Measurements from ENCODE around the gene RERE. TPM values are rescaled to one million over a fixed set of nuclear protein-coding genes. Genes with fewer than 3 reads are reported as not detected.
"Not testable (repeated sequence)": the region's sequence is repeated elsewhere in the genome, so short reads cannot be mapped to it uniquely, and the experiment has no call there.

RERE gene
- polyA plus RNA-seq, 3 donors from 2014 or later = 3.8 to 5.9 (median 3.8) TPM

- peaks cover 19 to 21% of the 10 kb centered on the region in 2 donors for H3K4me1 Mint-ChIP-seq
- DNase-seq = peak; percentile 17 to 30 (median 29)
- peaks cover 3 to 12% (median 6%) of the 10 kb centered on the region in 3 donors for H3K36me3 Mint-ChIP-seq
- peak overlapping the region in 1 of 5 donors; percentile 15 for H3K4me3 Mint-ChIP-seq
- peaks cover 0 to 9% (median 6%) of the 10 kb centered on the region in 3 donors for H3K27me3 Mint-ChIP-seq (ENCODE audit: low read depth in 3 of 3)
- peaks cover 0 to 5% (median 0%) of the 10 kb centered on the region in 6 donors for H3K9me3 Mint-ChIP-seq
- H3K27ac Mint-ChIP-seq = no peak overlapping the region
Observed at GRCh38 chr1:8448911-8449661, 368.4 kb downstream of the RERE start.

DNA sequence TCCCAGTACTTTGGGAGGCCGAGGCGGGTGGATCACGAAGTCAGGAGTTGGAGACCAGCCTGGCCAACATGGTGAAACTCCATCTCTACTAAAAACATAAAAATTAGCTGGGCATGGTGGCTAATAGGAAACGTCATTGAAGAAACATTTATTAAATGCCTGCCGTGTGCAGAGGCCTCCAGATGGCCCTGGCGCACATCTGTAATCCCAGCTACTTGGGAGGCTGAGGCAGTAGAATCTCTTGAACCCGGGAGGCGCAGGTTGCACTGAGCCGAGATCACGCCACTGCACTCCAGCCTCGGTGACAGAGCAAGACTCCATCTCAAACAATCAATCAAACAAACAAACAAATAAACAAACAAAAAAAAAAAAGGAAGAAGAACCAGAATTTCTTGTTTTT lies 368.9 kb downstream of the RERE start:
- not testable (repeated sequence) for H3K27ac Mint-ChIP-seq; H3K27me3 Mint-ChIP-seq (ENCODE audit: low read depth in 3 of 3); H3K36me3 Mint-ChIP-seq; H3K9me3 Mint-ChIP-seq; DNase-seq
- Mint-ChIP-seq H3K4me3 (peak overlapping the region in 1 of 5 donors; percentile 15), H3K4me1 (peaks cover 19 to 21% of the 10 kb centered on the region in 2 donors)

GRCh38 chr1:8447616-8448150 lies 369.8 kb downstream of the RERE start:
- no peak overlapping the region for H3K27ac Mint-ChIP-seq

DNA sequence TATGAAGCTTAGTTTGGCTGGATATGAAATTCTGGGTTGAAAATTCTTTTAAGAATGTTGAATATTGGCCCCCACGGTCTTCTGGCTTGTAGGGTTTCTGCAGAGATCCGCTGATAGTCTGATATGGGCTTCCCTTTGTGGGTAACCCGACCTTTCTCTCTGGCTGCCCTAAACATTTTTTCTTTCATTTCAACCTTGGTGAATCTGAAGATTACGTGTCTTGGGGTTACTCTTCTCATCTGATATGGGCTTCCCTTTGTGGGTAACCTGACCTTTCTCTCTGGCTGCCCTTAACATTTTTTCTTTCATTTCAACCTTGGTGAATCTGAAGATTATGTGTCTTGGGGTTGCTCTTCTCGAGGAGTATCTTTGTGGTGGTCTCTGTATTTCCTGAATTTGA lies 371.3 kb downstream of the RERE start:
- H3K27ac Mint-ChIP-seq = peak overlapping the region in 3 of 6 donors; percentile 8 to 36 (median 29)
- peak overlapping the region; percentile 19 to 51 (median 38) for H3K4me3 Mint-ChIP-seq
- H3K9me3 Mint-ChIP-seq; H3K27me3 Mint-ChIP-seq (ENCODE audit: low read depth in 3 of 3): not testable (repeated sequence)
- peak; percentile 27 to 39 (median 36) for DNase-seq
- H3K4me1 Mint-ChIP-seq = peaks cover 19 to 21% of the 10 kb centered on the region in 2 donors
- peaks cover 3 to 13% (median 9%) of the 10 kb centered on the region in 3 donors for H3K36me3 Mint-ChIP-seq

More at GRCh38 chr1:8447616-8448150, 369.8 kb downstream of the RERE start:
- peaks cover 19 to 21% of the 10 kb centered on the region in 2 donors for H3K4me1 Mint-ChIP-seq
- H3K9me3 Mint-ChIP-seq = peaks cover 0 to 8% (median 1%) of the 10 kb centered on the region in 6 donors
- H3K36me3 Mint-ChIP-seq = peaks cover 3 to 11% (median 6%) of the 10 kb centered on the region in 3 donors
- no peak overlapping the region for H3K4me3 Mint-ChIP-seq
- DNase-seq = no peak
- H3K27me3 Mint-ChIP-seq (ENCODE audit: low read depth in 3 of 3) = peaks cover 0 to 9% (median 6%) of the 10 kb centered on the region in 3 donors

- no peak for DNase-seq
- H3K36me3 Mint-ChIP-seq = peaks cover 3 to 18% (median 9%) of the 10 kb centered on the region in 3 donors
- peaks cover 0 to 10% (median 1%) of the 10 kb centered on the region in 6 donors for H3K9me3 Mint-ChIP-seq
- H3K27ac Mint-ChIP-seq = no peak overlapping the region
- H3K4me3 Mint-ChIP-seq = no peak overlapping the region
- peaks cover 26 to 30% of the 10 kb centered on the region in 2 donors for H3K4me1 Mint-ChIP-seq
- H3K27me3 Mint-ChIP-seq (ENCODE audit: low read depth in 3 of 3) = peaks cover 0 to 9% (median 6%) of the 10 kb centered on the region in 3 donors
Observed at GRCh38 chr1:8443558-8444194, 373.8 kb downstream of the RERE start.

GRCh38 chr1:8441426-8441825 lies 376.0 kb downstream of the RERE start:
- H3K4me3 Mint-ChIP-seq = no peak overlapping the region
- peaks cover 24 to 29% of the 10 kb centered on the region in 2 donors for H3K4me1 Mint-ChIP-seq
- H3K9me3 Mint-ChIP-seq = peaks cover 0 to 7% (median 1%) of the 10 kb centered on the region in 6 donors
- peaks cover 0 to 14% (median 6%) of the 10 kb centered on the region in 3 donors for H3K36me3 Mint-ChIP-seq
- no peak overlapping the region for H3K27ac Mint-ChIP-seq
- peaks cover 0 to 4% (median 3%) of the 10 kb centered on the region in 3 donors for H3K27me3 Mint-ChIP-seq (ENCODE audit: low read depth in 3 of 3)
- DNase-seq = no peak

- peaks cover 0 to 10% (median 9%) of the 10 kb centered on the region in 3 donors for H3K36me3 Mint-ChIP-seq
- H3K4me3 Mint-ChIP-seq = peak overlapping the region in 2 of 5 donors; percentile 9 to 22
- peak overlapping the region in 2 of 6 donors; percentile 19 to 71 for H3K27ac Mint-ChIP-seq
- peaks cover 0 to 2% (median 0%) of the 10 kb centered on the region in 3 donors for H3K27me3 Mint-ChIP-seq (ENCODE audit: low read depth in 3 of 3)
- peaks cover 13 to 16% of the 10 kb centered on the region in 2 donors for H3K4me1 Mint-ChIP-seq
- no peak for DNase-seq
- H3K9me3 Mint-ChIP-seq = peaks cover 0 to 6% (median 1%) of the 10 kb centered on the region in 6 donors
Observed at GRCh38 chr1:8439015-8439702, 378.3 kb downstream of the RERE start.

DNA sequence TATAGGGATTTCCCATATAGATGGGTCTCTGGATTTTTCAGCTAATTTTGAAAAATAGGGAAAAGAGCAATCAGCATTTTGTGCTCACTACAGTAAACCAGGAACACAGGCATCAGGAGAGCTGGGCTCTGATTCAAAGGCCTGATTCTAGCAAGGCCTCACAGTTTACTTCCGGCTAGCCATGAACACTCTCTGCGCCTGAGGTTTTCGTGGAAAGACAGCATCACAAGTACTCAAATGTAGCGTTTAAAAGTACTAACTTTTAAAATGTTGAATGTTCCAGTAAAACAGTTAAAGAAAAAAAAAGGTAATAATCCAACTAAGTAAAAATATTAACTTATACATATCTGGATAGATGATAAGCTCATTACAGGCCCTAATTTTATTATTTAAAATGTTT lies 379.0 kb downstream of the RERE start:
- peaks cover 0 to 6% (median 1%) of the 10 kb centered on the region in 6 donors for H3K9me3 Mint-ChIP-seq
- H3K27me3 Mint-ChIP-seq (ENCODE audit: low read depth in 3 of 3) = peaks cover 0 to 2% (median 0%) of the 10 kb centered on the region in 3 donors
- no peak for DNase-seq
- peak overlapping the region in 1 of 6 donors; percentile 11 for H3K27ac Mint-ChIP-seq
- peaks cover 13 to 16% of the 10 kb centered on the region in 2 donors for H3K4me1 Mint-ChIP-seq
- peaks cover 0 to 10% (median 9%) of the 10 kb centered on the region in 3 donors for H3K36me3 Mint-ChIP-seq
- peak overlapping the region in 1 of 5 donors; percentile 9 for H3K4me3 Mint-ChIP-seq

- Mint-ChIP-seq H3K4me1 (peaks cover 15 to 18% of the 10 kb centered on the region in 2 donors), H3K36me3 (peaks cover 0 to 7% (median 3%) of the 10 kb centered on the region in 3 donors), H3K27ac (no peak overlapping the region), H3K27me3 (ENCODE audit: low read depth in 3 of 3) (peaks cover 0 to 2% (median 2%) of the 10 kb centered on the region in 3 donors), H3K9me3 (peaks cover 0 to 2% (median 0%) of the 10 kb centered on the region in 6 donors), H3K4me3 (no peak overlapping the region)
- DNase-seq = no peak
Observed at GRCh38 chr1:8437347-8437746, 380.1 kb downstream of the RERE start.

DNA sequence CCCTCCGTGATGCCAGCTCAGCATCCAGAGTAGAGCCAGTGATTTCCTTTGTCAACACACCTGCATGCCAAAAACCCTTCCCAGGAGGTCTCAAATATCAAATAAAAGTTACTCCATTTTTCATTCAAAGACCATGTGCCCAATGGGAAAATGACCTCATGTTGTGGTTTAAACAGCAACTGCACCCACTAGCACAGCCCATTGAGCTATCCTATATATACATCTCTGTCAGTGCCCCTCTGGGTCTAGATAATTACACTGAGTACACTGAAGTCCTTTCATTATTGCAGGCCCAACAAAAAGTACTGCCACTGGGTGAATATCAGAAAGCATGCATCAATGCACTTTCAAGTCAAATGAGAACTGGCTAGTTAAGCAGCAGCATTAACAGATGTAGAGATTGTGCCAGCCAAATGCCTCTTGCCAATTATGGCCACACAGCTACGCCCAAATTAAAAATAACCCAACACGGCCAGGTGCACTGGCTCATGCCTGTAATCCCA lies 381.8 kb downstream of the RERE start:
- Mint-ChIP-seq H3K9me3 (no peaks in the 10 kb centered on the region), H3K27me3 (ENCODE audit: low read depth in 3 of 3) (peaks cover 0 to 6% (median 2%) of the 10 kb centered on the region in 3 donors), H3K4me1 (peaks cover 31 to 35% of the 10 kb centered on the region in 2 donors), H3K36me3 (peaks cover 0 to 15% (median 3%) of the 10 kb centered on the region in 3 donors), H3K27ac (no peak overlapping the region), H3K4me3 (no peak overlapping the region)
- no peak for DNase-seq

- Mint-ChIP-seq H3K36me3 (peaks cover 0 to 11% (median 3%) of the 10 kb centered on the region in 3 donors), H3K9me3 (no peaks in the 10 kb centered on the region), H3K27me3 (ENCODE audit: low read depth in 3 of 3) (peaks cover 0 to 9% (median 5%) of the 10 kb centered on the region in 3 donors), H3K27ac (no peak overlapping the region), H3K4me1 (peaks cover 41 to 46% of the 10 kb centered on the region in 2 donors), H3K4me3 (no peak overlapping the region)
- DNase-seq = no peak
Observed at GRCh38 chr1:8434101-8434500, 383.3 kb downstream of the RERE start.

DNA sequence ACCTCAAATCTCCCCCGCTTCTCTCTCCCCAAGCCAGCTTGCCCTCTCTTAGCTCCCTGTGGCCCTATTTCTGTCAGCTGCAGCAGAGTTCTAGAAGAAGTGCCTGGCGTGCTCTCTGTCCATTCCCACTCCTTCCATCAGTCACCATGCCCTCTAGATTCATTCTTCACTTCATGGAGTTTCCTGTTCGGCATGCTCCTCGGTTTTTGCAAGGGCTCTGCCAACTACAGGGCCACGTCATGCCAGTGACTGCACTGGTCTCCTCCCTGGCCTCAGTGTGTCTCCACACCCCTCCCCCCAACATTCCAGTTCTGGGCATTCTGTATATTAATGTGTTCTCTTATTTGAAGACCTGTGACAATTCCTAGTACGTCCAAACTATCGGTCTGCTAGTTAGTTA lies 385.7 kb downstream of the RERE start:
- Mint-ChIP-seq H3K27me3 (ENCODE audit: low read depth in 3 of 3) (peaks cover 3 to 16% (median 12%) of the 10 kb centered on the region in 3 donors), H3K36me3 (peaks cover 0 to 10% (median 3%) of the 10 kb centered on the region in 3 donors), H3K4me1 (peaks cover 51 to 58% of the 10 kb centered on the region in 2 donors), H3K4me3 (peak overlapping the region in 2 of 5 donors; percentile 24 to 65), H3K9me3 (no peaks in the 10 kb centered on the region), H3K27ac (peak overlapping the region in 2 of 6 donors; percentile 47 to 63)
- no peak for DNase-seq

DNA sequence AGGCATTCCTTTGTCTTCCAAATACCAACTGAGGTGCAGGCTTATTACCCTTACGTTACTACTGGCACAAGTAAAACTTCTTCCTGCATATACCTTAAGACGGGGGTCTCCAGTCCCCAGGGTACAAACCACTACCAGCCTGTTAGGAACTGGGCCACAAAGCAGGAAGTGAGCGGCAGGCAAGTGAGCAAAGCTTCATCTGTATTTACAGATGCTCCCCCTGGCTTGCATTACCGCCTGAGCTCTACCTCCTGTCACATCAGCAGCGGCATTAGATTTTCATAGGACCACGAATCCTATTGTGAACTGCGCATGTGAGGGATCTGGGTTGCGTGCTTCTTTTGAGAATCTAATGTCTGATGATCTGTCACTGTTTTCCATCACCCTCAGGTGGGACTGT lies 386.4 kb downstream of the RERE start:
- Mint-ChIP-seq H3K27me3 (ENCODE audit: low read depth in 3 of 3) (peaks cover 3 to 20% (median 12%) of the 10 kb centered on the region in 3 donors), H3K4me3 (peak overlapping the region; percentile 34 to 72 (median 56)), H3K36me3 (peaks cover 0 to 10% (median 3%) of the 10 kb centered on the region in 3 donors), H3K27ac (peak overlapping the region in 5 of 6 donors; percentile 19 to 74 (median 48)), H3K4me1 (peaks cover 58 to 66% of the 10 kb centered on the region in 2 donors), H3K9me3 (no peaks in the 10 kb centered on the region)
- no peak for DNase-seq
